ENCODE data around the gene INPP5F.

Gene INPP5F

GRCh38 chr10:119817991-119818888, 92.4 kb downstream of the INPP5F start:
- DNase-seq (ENCODE audit: low read depth) = peak; percentile 2

DNA sequence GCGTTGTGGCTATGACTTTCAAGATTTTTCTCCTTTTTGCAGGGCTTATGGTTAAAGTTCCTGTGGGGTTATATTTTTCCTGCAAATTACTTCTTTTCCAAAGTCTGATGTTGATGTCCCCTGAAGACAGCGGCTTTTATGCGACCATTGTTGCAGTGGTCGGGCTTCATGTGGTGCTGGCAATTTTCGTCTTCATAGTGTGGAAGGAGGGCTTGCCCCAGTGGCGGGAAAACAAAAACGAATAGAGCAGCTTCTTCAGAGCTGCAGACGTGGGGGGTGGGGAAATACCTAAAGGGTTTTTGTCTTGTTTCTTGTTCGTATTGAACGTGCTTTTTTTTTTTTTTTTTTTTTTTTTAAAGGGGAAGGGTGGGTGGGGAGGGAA, 93.0 kb downstream of the INPP5F start:
- DNase-seq (ENCODE audit: low read depth) = no peak

DNA sequence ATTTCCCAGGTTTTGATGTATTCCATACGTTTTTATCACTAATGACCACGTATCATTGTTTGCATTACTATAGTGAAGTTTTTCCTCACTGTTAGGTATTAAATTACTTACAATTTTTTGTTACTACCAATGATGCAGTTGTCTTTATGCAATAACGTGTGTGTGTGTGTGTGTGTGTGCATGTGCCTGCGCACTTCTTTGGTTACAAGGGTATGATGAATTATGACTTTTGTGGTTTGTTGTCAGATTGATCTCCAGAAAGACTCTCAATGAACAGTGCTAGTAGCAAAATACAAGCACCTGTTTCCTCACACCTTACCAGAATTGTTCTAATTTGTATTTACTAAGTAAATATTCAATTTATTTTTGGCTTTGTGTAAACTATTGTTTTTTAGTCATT, 95.3 kb downstream of the INPP5F start:
- DNase-seq (ENCODE audit: low read depth) = no peak

DNA sequence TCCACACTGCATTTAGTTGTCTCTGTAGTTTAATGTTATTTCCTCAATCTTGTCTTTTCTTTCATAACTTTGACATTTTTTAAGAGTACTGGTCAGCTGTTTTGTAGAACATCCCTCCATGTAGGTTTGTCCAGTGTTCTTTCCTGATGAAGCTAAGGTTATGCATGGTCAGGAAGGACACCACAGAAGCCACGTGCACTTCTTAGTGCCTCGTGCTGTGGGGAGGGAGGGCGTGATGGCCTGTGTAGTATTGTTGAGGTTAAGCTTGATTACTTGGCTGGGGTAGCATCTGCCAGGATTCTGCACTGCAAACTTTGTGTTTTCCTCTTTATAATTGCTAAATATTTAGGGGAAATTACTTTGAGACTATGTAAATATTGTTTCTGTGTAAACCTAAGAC, 98.4 kb downstream of the INPP5F start:
- no peak for DNase-seq (ENCODE audit: low read depth)

GRCh38 chr10:119826771-119827170, 100.9 kb downstream of the INPP5F start:
- DNase-seq (ENCODE audit: low read depth) = no peak

- no peak for DNase-seq (ENCODE audit: low read depth)
Observed at GRCh38 chr10:119827430-119827829, 101.6 kb downstream of the INPP5F start.

GRCh38 chr10:119829429-119829828, 103.6 kb downstream of the INPP5F start:
- no peak for DNase-seq (ENCODE audit: low read depth)

DNA sequence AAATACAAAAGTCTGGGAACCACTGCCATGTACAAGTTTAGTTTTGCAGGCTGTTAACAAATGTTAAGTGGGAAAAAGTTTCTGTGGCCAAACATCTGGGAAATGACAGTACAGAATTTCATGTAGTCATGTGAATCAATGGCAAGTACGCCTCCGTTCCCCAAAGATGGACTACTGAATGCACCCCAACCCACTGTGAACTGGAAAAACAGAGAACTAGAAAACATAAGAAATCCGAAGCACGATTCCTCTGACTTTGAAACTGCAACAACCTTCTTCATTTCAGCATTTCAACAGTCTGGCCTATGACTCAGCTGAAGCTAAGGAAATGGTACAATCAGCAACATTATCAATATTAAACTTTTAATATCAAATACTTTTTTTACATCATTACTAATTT, 105.0 kb downstream of the INPP5F start:
- no peak for DNase-seq (ENCODE audit: low read depth)

DNA sequence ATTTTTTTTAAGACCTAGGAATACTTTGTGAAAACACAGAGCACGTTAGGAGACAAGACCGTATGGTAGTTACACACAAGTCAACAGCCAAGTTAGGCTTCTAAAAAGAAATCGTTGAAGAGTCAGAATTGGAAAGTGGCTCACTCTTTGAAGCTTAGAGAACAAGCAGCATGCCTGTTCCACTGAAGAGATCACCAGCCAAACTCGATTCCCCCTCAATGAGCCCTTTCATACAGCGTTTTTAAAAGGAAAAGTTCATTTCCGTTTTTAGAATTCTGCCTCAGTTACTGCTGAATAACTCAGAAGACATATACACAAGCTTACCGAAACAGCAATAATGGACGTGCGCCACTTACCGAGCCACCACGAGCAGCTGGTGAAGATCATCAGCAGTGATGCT, 105.8 kb downstream of the INPP5F start:
- DNase-seq (ENCODE audit: low read depth) = no peak

DNA sequence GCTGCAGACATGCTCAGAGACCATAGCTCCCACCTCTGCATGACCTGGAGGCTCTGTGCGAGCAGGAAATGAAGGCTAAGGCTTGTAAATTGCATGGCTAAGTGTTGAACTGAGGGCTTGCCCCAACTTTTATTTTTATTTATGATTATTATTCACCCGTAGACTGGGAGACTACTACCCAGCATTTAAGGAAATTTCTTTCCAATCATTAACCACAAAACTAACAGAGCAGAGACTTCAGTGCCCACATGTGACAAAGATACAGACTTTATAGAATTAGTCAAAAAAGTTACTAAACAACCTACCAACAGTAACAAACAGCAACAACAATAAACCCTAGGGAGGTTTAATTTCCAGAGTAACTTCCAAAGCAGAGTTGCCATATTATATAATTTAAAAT, 107.1 kb downstream of the INPP5F start:
- DNase-seq (ENCODE audit: low read depth) = no peak

DNA sequence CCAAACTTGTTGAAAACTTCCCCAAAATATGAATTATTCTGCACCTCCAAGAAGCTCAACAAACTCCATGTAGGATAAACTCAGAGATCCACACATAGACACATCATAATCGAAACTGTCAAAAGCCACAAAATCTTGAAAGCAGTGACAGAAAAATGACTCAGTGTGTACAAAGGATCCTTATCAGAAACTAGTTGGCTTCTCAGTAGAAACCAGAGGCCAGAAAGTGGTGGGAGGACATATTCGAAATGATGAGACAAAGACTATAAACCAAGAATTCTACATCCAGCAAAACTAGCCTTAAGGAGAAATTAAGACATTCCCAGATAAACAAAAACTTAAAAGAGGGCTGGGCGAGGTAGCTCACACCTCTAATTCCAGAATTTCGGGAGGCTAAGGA, 108.3 kb downstream of the INPP5F start:
- no peak for DNase-seq (ENCODE audit: low read depth)

GRCh38 chr10:119845656-119846055, 119.8 kb downstream of the INPP5F start:
- DNase-seq (ENCODE audit: low read depth) = no peak

- no peak for DNase-seq (ENCODE audit: low read depth)
Observed at GRCh38 chr10:119849031-119849789, 123.4 kb downstream of the INPP5F start.

DNA sequence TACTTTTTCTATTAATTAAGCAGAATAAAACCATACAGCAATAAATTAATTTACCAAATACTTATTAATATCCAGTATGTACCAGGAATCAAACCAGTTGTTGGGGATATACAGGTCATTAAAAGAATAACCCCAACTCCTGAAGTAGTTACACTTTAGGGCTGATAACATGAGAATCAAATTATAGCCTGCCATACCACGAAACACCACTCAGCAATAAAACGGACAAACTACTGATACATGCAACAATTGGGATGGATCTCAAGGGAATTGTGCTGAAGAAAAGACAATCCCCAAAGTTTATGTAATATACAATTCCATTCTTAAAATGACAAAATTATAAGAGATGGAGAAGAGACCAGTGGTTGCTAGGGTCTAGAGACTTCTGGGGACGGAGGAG, 124.1 kb downstream of the INPP5F start:
- DNase-seq (ENCODE audit: low read depth) = no peak

GRCh38 chr10:119852277-119852676, 126.4 kb downstream of the INPP5F start:
- DNase-seq (ENCODE audit: low read depth) = no peak

- DNase-seq (ENCODE audit: low read depth) = no peak
Observed at GRCh38 chr10:119852822-119853221, 127.0 kb downstream of the INPP5F start.

DNA sequence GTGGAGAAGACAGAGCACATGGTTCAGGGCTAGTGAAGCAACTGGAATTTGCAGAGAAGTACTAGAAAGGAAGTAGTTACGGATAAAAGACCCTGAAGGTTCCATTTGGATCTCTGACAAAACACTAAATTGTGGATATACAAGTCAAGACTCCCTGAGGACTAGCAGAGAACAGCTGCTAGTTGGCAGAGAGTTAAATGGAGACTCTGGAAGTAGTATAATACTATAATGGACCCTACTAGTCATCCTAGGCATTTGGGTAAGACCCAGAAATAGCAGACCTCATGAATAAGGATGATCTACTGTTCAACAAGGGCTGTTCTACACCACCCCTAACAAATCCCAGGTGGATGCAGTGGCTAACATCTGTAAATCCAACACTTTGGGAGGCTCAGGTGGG, 127.7 kb downstream of the INPP5F start:
- DNase-seq (ENCODE audit: low read depth) = no peak

DNA sequence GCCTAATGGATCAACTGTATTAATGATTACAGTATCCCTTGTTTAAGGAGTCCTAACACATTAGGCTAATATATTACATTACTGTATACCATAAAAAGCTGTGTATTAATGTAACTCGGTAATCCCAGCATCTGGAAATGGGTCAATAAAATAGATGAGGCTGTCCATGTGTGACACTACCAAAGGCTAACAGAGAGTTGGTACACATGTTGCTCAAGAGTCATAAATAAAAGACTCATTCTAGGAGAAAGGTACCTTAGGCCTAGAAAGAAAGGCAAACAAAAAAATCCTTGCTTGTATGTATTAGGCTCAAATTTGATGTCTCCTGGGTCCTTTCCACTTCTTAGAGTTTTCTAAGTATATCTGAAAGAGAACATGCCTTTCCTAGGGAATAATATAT, 132.2 kb downstream of the INPP5F start:
- DNase-seq (ENCODE audit: low read depth) = no peak

DNA sequence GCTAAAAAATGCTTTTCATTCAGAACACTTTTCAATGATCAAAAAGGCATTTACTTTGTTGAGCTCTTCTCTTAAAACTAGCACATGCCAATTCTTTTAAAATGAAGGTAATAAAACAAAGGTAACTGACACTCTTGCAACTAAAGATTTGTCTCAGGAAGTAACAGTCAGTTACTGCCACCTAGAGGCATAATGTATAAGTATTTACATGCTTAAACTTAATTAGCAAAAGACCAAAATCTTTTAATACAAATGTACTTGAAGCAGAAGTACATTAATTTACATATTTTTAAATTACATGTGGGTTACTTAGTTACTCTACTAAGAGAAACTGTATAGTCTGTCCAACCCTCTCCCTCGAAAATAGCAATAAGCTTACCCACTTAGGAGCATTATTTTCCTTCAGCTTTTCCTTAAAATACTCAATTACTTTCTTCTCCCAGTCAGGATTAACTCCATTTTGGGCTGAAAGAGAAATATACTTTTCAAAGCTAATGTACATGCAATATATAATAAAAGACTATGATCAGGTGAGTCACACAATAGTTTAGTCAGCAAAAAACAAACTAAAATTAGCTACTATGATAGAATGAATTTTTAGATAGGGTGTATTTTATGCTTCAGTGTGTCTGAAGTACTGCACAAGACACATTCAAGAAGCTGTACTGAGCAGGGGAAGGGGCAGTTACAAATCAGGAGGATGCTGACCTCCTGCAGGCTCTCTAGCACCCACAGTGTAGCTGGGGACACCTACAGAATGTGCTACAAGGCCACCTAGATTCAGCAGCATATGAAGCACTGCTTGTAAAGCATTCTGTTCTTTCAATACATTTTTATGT, 133.8 kb downstream of the INPP5F start:
- DNase-seq (ENCODE audit: low read depth) = no peak

GRCh38 chr10:119860866-119861607, 135.2 kb downstream of the INPP5F start:
- DNase-seq (ENCODE audit: low read depth) = no peak

- DNase-seq (ENCODE audit: low read depth) = no peak
Observed at GRCh38 chr10:119862524-119862923, 136.7 kb downstream of the INPP5F start.

All from T follicular helper cell (primary cell).